Left lung (tissue), 10 donors: Measurements from ENCODE around the gene SPARCL1. TPM values are rescaled to one million over a fixed set of nuclear protein-coding genes. Genes with fewer than 3 reads are reported as not detected.
"Not testable (repeated sequence)": the region's sequence is repeated elsewhere in the genome, so short reads cannot be mapped to it uniquely, and the experiment has no call there.

ENCODE experiments used
- ATAC-seq: fragments of 200-7000 bp; cut with Tn5 transposase; one replicate; pipeline ENCODE4 v1.9.1; 2020; ENCODE audit warnings: moderate library complexity
- DNase-seq, 4 donors: peaks; one replicate each; pipeline ENCODE4 v3.0.0-alpha.2; 2013 to 2020
- H3K27ac ChIP-seq, 2 donors: fragments of 200-600 bp; sonication (generic) in 1 of 2; one replicate each; pipeline versions ENCODE4 v1.5.0 to v1.8.0; 2020 to 2021
- H3K27me3 ChIP-seq, 2 donors: fragments of 200-600 bp; sonication (generic) in 1 of 2; one replicate each; pipeline versions ENCODE4 v1.5.0 to v1.8.0; 2020 to 2021
- H3K36me3 ChIP-seq, 2 donors: fragments of 200-600 bp; sonication (generic) in 1 of 2; one replicate each; pipeline versions ENCODE4 v1.5.0 to v1.8.0; 2020 to 2021
- H3K4me1 ChIP-seq, 2 donors: fragments of 200-600 bp; one replicate each; pipeline ENCODE4 v1.8.0; 2021
- H3K4me3 ChIP-seq, 2 donors: fragments of 200-600 bp; sonication (generic) in 1 of 2; one replicate each; pipeline versions ENCODE4 v1.5.0 to v1.8.0; 2020 to 2021; ENCODE audit warnings: mild to moderate bottlenecking in 1 of 2
- H3K9me3 ChIP-seq, 2 donors: fragments of 200-600 bp; sonication (generic) in 1 of 2; one replicate each; pipeline versions ENCODE4 v1.5.0 to v1.8.0; 2020 to 2021
- intact Hi-C, 2 donors: fragments of 100-400 bp; cut with DNase I; formaldehyde crosslinking; loops; one replicate each; pipeline versions ENCODE4 v1.11.2 to v1.14.2; 2022
- polyA plus RNA-seq, 6 donors: library from polyadenylated mRNA; unstranded; fragments of 120-200 nt; gene quantifications; one replicate each; pipeline ENCODE4 v1.2.1, GENCODE V29; 2013; ENCODE audit not compliant: insufficient read length in 6 of 6
- total RNA-seq, 2 donors: library from RNA; stranded (reverse); fragmentation: NEBNext Ultra II Directional; extraction: Animal tissue kit (Norgen Biotek cat#: 25700); gene quantifications; one replicate each; pipeline ENCODE4 v1.2.1, GENCODE V29; 2021
- TF ChIP-seq, protein P1 (sequence below), 2 donors: fragments of 200-600 bp; sonication (generic) in 1 of 2; IDR thresholded peaks; one replicate each; pipeline versions ENCODE4 v1.5.0 to v1.8.0; 2021; ENCODE audit warnings: antibody characterized with exemption in 2 of 2
- donor health status: DM: no; HTN: yes; CAD: no.
- donor health status: DM: no; HTN: no; CAD: no.

SPARCL1 gene
- total and polyA plus RNA-seq, 8 donors = 241 to 475 (median 401) TPM

- no peaks in the 10 kb centered on the region for H3K36me3 ChIP-seq
- H3K4me1 ChIP-seq = peaks cover 2 to 37% of the 10 kb centered on the region in 2 donors
- no peak overlapping the region for H3K27ac ChIP-seq
- no peak overlapping the region for H3K4me3 ChIP-seq
- no peaks in the 10 kb centered on the region for H3K27me3 ChIP-seq
- H3K9me3 ChIP-seq = no peaks in the 10 kb centered on the region
- intact Hi-C loops = no loop called here
- ATAC-seq (no peak), DNase-seq (no peak)
- TF ChIP-seq, protein P1, sequence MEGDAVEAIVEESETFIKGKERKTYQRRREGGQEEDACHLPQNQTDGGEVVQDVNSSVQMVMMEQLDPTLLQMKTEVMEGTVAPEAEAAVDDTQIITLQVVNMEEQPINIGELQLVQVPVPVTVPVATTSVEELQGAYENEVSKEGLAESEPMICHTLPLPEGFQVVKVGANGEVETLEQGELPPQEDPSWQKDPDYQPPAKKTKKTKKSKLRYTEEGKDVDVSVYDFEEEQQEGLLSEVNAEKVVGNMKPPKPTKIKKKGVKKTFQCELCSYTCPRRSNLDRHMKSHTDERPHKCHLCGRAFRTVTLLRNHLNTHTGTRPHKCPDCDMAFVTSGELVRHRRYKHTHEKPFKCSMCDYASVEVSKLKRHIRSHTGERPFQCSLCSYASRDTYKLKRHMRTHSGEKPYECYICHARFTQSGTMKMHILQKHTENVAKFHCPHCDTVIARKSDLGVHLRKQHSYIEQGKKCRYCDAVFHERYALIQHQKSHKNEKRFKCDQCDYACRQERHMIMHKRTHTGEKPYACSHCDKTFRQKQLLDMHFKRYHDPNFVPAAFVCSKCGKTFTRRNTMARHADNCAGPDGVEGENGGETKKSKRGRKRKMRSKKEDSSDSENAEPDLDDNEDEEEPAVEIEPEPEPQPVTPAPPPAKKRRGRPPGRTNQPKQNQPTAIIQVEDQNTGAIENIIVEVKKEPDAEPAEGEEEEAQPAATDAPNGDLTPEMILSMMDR (IDR thresholded peaks at IDR 0.05) = no peak
These were observed 103.5 kb downstream of the SPARCL1 start for GRCh38 chr4:87425711-87426110.

DNA sequence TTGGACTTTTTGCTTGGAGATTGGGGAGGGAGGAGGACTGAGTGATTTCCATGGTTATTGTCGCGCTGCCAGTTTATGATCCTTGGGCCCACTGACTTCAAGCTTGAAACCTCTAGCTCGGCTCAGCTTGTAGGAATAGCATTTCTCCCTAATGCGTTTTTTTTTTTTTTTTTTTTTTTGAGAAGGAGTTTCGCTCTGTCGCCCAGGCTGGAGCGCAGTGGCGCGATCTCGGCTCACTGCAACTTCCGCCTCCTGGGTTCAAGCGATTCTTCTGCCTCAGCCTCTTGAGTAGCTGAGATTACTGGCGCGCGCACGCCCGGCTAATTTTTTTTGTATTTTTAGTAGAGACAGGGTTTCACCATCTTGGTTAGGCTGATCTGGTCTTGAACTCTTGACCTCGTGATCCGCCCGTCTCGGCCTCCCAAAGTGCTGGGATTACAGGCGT lies 105.1 kb downstream of the SPARCL1 start:
- intact Hi-C loops, H3K27ac ChIP-seq: not testable (repeated sequence)

More for the DNA sequence above, 105.1 kb downstream of the SPARCL1 start:
- ATAC-seq, H3K27me3 ChIP-seq, H3K9me3 ChIP-seq, H3K36me3 ChIP-seq: not testable (repeated sequence)
- peak in 1 of 4 donors; percentile 34 for DNase-seq
- peak overlapping the region in 1 of 2 donors; percentile 69 for H3K4me3 ChIP-seq
- H3K4me1 ChIP-seq = peaks cover 2 to 37% of the 10 kb centered on the region in 2 donors

Other genes starting within 250 kb of the SPARCL1 start
- 1 to 10 TPM in 1 of 2 donors, under 1 TPM in 1; 0.41 to 1.6 TPM for gene HSD17B13, start 206.5 kb downstream of the SPARCL1 start, total RNA-seq
- gene HSD17B13, start 206.5 kb downstream of the SPARCL1 start, polyA plus RNA-seq = 1 to 10 TPM in 1 of 6 donors, under 1 TPM in 5; 0.57 to 1.9 (median 0.78) TPM
- gene HSD17B11, start 138.2 kb downstream of the SPARCL1 start, total RNA-seq = 10 to 100 TPM; 64.9 to 79.4 TPM
- 10 to 100 TPM; 46.4 to 84.3 (median 76.8) TPM for gene HSD17B11, start 138.2 kb downstream of the SPARCL1 start, polyA plus RNA-seq
- gene NUDT9, start 106.8 kb downstream of the SPARCL1 start, total RNA-seq = 10 to 100 TPM; 49.6 to 49.8 TPM
- gene NUDT9, start 106.8 kb downstream of the SPARCL1 start, polyA plus RNA-seq = 10 to 100 TPM; 42.5 to 53.8 (median 47.3) TPM
- gene DSPP, start 79.2 kb upstream of the SPARCL1 start, total RNA-seq = not detected
- under 1 TPM in 3 of 6 donors, not detected in 3; 0.03 to 0.06 (median 0.04) TPM for gene DSPP, start 79.2 kb upstream of the SPARCL1 start, polyA plus RNA-seq
- not detected for gene DMP1, start 120.9 kb upstream of the SPARCL1 start, total RNA-seq
- under 1 TPM in 3 of 6 donors, not detected in 3; 0.07 to 0.09 (median 0.07) TPM for gene DMP1, start 120.9 kb upstream of the SPARCL1 start, polyA plus RNA-seq